GM23338 (cell line): ENCODE measurements around the gene MGAT5. TPM values are rescaled to one million over a fixed set of nuclear protein-coding genes. Genes with fewer than 3 reads are reported as not detected.

Source experiments
- CREB1 ChIP-seq: fragments of 250-450 bp; sonication (Bioruptor Pico); IDR thresholded peaks from 2 replicates; pipeline ENCODE4 v1.5.0; 2020; ENCODE audit warnings: low read depth, mild to moderate bottlenecking, moderate library complexity
- EZH2phosphoT487 ChIP-seq: fragments of 200-600 bp; sonication (generic); IDR thresholded peaks from one replicate; pipeline ENCODE4 v1.8.1; 2018; ENCODE audit warnings: antibody characterized with exemption; ENCODE audit not compliant: unreplicated experiment
- POLR2AphosphoS5 ChIP-seq: IDR thresholded peaks from 2 replicates; pipeline ENCODE4 v1.6.1; 2016; ENCODE audit warnings: antibody characterized with exemption, low read depth
- REST ChIP-seq: IDR thresholded peaks from one replicate; pipeline ENCODE4 v1.6.1; 2018; ENCODE audit warnings: antibody characterized with exemption; ENCODE audit not compliant: unreplicated experiment
- STAT1 ChIP-seq: IDR thresholded peaks from one replicate; pipeline ENCODE4 v1.6.1; 2016; ENCODE audit warnings: antibody characterized with exemption; ENCODE audit not compliant: unreplicated experiment
- ZNF114 ChIP-seq: fragments of 250-450 bp; sonication (Bioruptor Pico); IDR thresholded peaks from 2 replicates; pipeline ENCODE4 v1.5.0; 2020; ENCODE audit warnings: mild to moderate bottlenecking, moderate library complexity
- ZNF331 ChIP-seq: fragments of 250-450 bp; sonication (Bioruptor Pico); IDR thresholded peaks from 2 replicates; pipeline ENCODE4 v1.5.0; 2020; ENCODE audit warnings: low read depth, mild to moderate bottlenecking, moderate library complexity
- ZNF462 ChIP-seq: fragments of 250-450 bp; sonication (Bioruptor Pico); IDR thresholded peaks from 2 replicates; pipeline ENCODE4 v1.5.0; 2020; ENCODE audit warnings: mild to moderate bottlenecking, moderate library complexity
- polyA plus RNA-seq: library from polyadenylated mRNA; unstranded; fragments of >200 nt; fragmentation: Nextera tagmentation; extraction: Ambion mirVana; gene quantifications from 2 replicates; pipeline ENCODE4 v1.2.1, GENCODE V29; 2016
- total RNA-seq: library from RNA; depleted of rRNA; stranded (reverse); fragments of >200 nt; shearing (Covaris generic); gene quantifications from 2 replicates; pipeline ENCODE4 v1.2.3, GENCODE V29; 2014

MGAT5 gene
- total and polyA plus RNA-seq, 2 experiments from 2014 or later: 4.6 to 27.6 TPM

GRCh38 chr2:134335601-134336000 lies 81.7 kb downstream of the MGAT5 start (continued):
- TF ChIP-seq ZNF462 (CRISPR knock-in tag) (no peak), CREB1 (CRISPR knock-in tag) (no peak), EZH2phosphoT487 (no peak), REST (no peak), ZNF331 (CRISPR knock-in tag) (no peak), POLR2AphosphoS5 (no peak), ZNF114 (CRISPR knock-in tag) (no peak), STAT1 (no peak)
